Measurements from ENCODE around the gene PRR16. TPM values are rescaled to one million over a fixed set of nuclear protein-coding genes. Genes with fewer than 3 reads are reported as not detected.

PRR16 gene
- total RNA-seq, 1 donor from 2014 or later = 0.95 TPM

GRCh38 chr5:120568711-120569110, 104.6 kb downstream of the PRR16 start:
- DNase-seq (no peak), ATAC-seq (no peak)
- Histone ChIP-seq H3K27ac (no peak overlapping the region), H3K9me3 (no peaks in the 10 kb centered on the region), H3K4me1 (no peaks in the 10 kb centered on the region), H3K36me3 (no peaks in the 10 kb centered on the region), H3K27me3 (ENCODE audit: low read depth) (no peaks in the 10 kb centered on the region), H3K4me3 (no peak overlapping the region)
- intact Hi-C loops (cut with DNase I) = no loop called here
- TF ChIP-seq CTCF (IDR thresholded peaks at IDR 0.05) = no peak

- Histone ChIP-seq H3K4me1 (no peaks in the 10 kb centered on the region), H3K27ac (no peak overlapping the region), H3K9me3 (peaks cover 5% of the 10 kb centered on the region), H3K27me3 (ENCODE audit: low read depth) (no peaks in the 10 kb centered on the region), H3K4me3 (no peak overlapping the region), H3K36me3 (no peaks in the 10 kb centered on the region)
- intact Hi-C loops (cut with DNase I) = no loop called here
- no peak for DNase-seq
- no peak for TF ChIP-seq CTCF (IDR thresholded peaks at IDR 0.05)
- no peak for ATAC-seq
Observed at GRCh38 chr5:120576588-120576987, 112.5 kb downstream of the PRR16 start.

- ATAC-seq = no peak
- no peaks in the 10 kb centered on the region for H3K4me1 ChIP-seq
- H3K27ac ChIP-seq = no peak overlapping the region
- no peak for DNase-seq
- H3K27me3 ChIP-seq (ENCODE audit: low read depth) = no peaks in the 10 kb centered on the region
- no peak for TF ChIP-seq CTCF (IDR thresholded peaks at IDR 0.05)
- H3K9me3 ChIP-seq = peaks cover 7% of the 10 kb centered on the region
- H3K4me3 ChIP-seq = no peak overlapping the region
- intact Hi-C loops (cut with DNase I) = no loop called here
- no peaks in the 10 kb centered on the region for H3K36me3 ChIP-seq
Observed at GRCh38 chr5:120582635-120583034, 118.5 kb downstream of the PRR16 start.

GRCh38 chr5:120586646-120587045, 122.5 kb downstream of the PRR16 start:
- H3K27ac ChIP-seq = no peak overlapping the region
- no peak for DNase-seq
- H3K27me3 ChIP-seq (ENCODE audit: low read depth) = no peaks in the 10 kb centered on the region
- ATAC-seq = no peak
- H3K4me1 ChIP-seq = no peaks in the 10 kb centered on the region
- H3K4me3 ChIP-seq = no peak overlapping the region
- H3K9me3 ChIP-seq = peaks cover 1% of the 10 kb centered on the region
- intact Hi-C loops (cut with DNase I) = no loop called here
- no peak for TF ChIP-seq CTCF (IDR thresholded peaks at IDR 0.05)
- H3K36me3 ChIP-seq = no peaks in the 10 kb centered on the region

GRCh38 chr5:120591911-120592310, 127.8 kb downstream of the PRR16 start:
- H3K9me3 ChIP-seq = no peaks in the 10 kb centered on the region
- no peaks in the 10 kb centered on the region for H3K4me1 ChIP-seq
- intact Hi-C loops (cut with DNase I) = no loop called here
- no peaks in the 10 kb centered on the region for H3K36me3 ChIP-seq
- TF ChIP-seq CTCF (IDR thresholded peaks at IDR 0.05) = no peak
- no peak for ATAC-seq
- DNase-seq = no peak
- H3K27ac ChIP-seq = no peak overlapping the region
- no peak overlapping the region for H3K4me3 ChIP-seq
- no peaks in the 10 kb centered on the region for H3K27me3 ChIP-seq (ENCODE audit: low read depth)

- no peak for TF ChIP-seq CTCF (IDR thresholded peaks at IDR 0.05)
- Histone ChIP-seq H3K27me3 (ENCODE audit: low read depth) (no peaks in the 10 kb centered on the region), H3K4me1 (no peaks in the 10 kb centered on the region), H3K4me3 (no peak overlapping the region), H3K27ac (no peak overlapping the region), H3K36me3 (no peaks in the 10 kb centered on the region), H3K9me3 (no peaks in the 10 kb centered on the region)
- ATAC-seq = no peak
- no peak for DNase-seq
- intact Hi-C loops (cut with DNase I) = no loop called here
Observed at GRCh38 chr5:120599576-120599975, 135.5 kb downstream of the PRR16 start.
